ENCODE data around the gene AGMAT. TPM values are rescaled to one million over a fixed set of nuclear protein-coding genes. Genes with fewer than 3 reads are reported as not detected.

AGMAT gene
- total and polyA plus RNA-seq, 9 of the 15 experiments (the other 6 are each of a cell fraction or from before 2014, with no cell fraction given), result not detected

GRCh38 chr1:15526490-15527339 is 58.1 kb downstream of the AGMAT start, which contains the start of gene DNAJC16 (continued):
- TF ChIP-seq E2F1 (CRISPR knock-in tag; IDR thresholded peaks at IDR 0.05) (peak; percentile 62), TAF7 (tag; IDR thresholded peaks at IDR 0.05) (peak; percentile 71), NR2C2 (CRISPR knock-in tag; IDR thresholded peaks at IDR 0.05) (peak; percentile 81; the same call in 1 of the 2 replicates), NR2C2 (tag; IDR thresholded peaks at IDR 0.05) (peak; percentile 96), KLF6 (CRISPR knock-in tag; IDR thresholded peaks at IDR 0.05; ENCODE audit: borderline replicate concordance) (peak; percentile 77; the same call in 1 of the 2 replicates), EZH2 (IDR thresholded peaks at IDR 0.05; ENCODE audit: borderline replicate concordance, low read depth, low read length) (no peak), RBM15 (IDR thresholded peaks at IDR 0.05; ENCODE audit: insufficient read depth, low read length) (no peak), ZNF583 (CRISPR knock-in tag; IDR thresholded peaks at IDR 0.05) (0 out of 2 replicates have a peak, but pooled peaks have one; percentile 36), ZNF121 (CRISPR knock-in tag; conservative IDR thresholded peaks at IDR 0.05) (no peak), ZNF384 (IDR thresholded peaks at IDR 0.05; ENCODE audit: low read depth, low read length) (0 out of 2 replicates have a peak, but pooled peaks have one; percentile 11), DACH1 (IDR thresholded peaks at IDR 0.05; ENCODE audit: partially characterized antibody) (no peak), ZNF785 (CRISPR knock-in tag; IDR thresholded peaks at IDR 0.05) (no peak), NKRF (IDR thresholded peaks at IDR 0.05; ENCODE audit: borderline replicate concordance) (peak; percentile 90), YY1 (IDR thresholded peaks at IDR 0.05; ENCODE audit: borderline replicate concordance in 1 of 3, control insufficient read depth in 1 of 3, extremely low read depth in 1 of 3, insufficient read depth in 3 of 3, insufficient read length in 1 of 3, insufficient replicate concordance in 2 of 3, low read depth in 1 of 3, low read length in 2 of 3) (peak in 2 of 3 experiments; percentile 37 to 50), ZNF407 (IDR thresholded peaks at IDR 0.05; ENCODE audit: low read depth) (peak; percentile 99)

Data from K562 (cell line).